IMR-90 (cell line): Measurements from ENCODE around the gene MAGEA9.

Source experiments
- MAFK ChIP-seq: IDR thresholded peaks from 2 replicates; pipeline ENCODE4 v1.6.1; 2012; ENCODE audit warnings: low read depth, low read length, improper control_type of control experiment
- MAZ ChIP-seq: IDR thresholded peaks from 2 replicates; pipeline ENCODE4 v1.6.1; 2012; ENCODE audit warnings: low read depth, mild to moderate bottlenecking, low read length, improper control_type of control experiment, moderate library complexity, borderline replicate concordance
- POLR2A ChIP-seq: IDR thresholded peaks from 2 replicates; pipeline ENCODE4 v1.6.1; 2012; ENCODE audit warnings: mild to moderate bottlenecking, low read depth, low read length
- RFX5 ChIP-seq: IDR thresholded peaks from 2 replicates; pipeline ENCODE4 v1.8.0; 2012; ENCODE audit warnings: low read depth, mild to moderate bottlenecking, low read length, moderate library complexity
- TF ChIP-seq, protein P1 (sequence below): conservative IDR thresholded peaks from 2 replicates; pipeline ENCODE4 v1.5.1; 2012; ENCODE audit warnings: mild to moderate bottlenecking, low read depth, low read length, improper control_type of control experiment

GRCh38 chrX:149825424-149825823 lies 43.7 kb downstream of the MAGEA9 start:
- TF ChIP-seq, protein P1, sequence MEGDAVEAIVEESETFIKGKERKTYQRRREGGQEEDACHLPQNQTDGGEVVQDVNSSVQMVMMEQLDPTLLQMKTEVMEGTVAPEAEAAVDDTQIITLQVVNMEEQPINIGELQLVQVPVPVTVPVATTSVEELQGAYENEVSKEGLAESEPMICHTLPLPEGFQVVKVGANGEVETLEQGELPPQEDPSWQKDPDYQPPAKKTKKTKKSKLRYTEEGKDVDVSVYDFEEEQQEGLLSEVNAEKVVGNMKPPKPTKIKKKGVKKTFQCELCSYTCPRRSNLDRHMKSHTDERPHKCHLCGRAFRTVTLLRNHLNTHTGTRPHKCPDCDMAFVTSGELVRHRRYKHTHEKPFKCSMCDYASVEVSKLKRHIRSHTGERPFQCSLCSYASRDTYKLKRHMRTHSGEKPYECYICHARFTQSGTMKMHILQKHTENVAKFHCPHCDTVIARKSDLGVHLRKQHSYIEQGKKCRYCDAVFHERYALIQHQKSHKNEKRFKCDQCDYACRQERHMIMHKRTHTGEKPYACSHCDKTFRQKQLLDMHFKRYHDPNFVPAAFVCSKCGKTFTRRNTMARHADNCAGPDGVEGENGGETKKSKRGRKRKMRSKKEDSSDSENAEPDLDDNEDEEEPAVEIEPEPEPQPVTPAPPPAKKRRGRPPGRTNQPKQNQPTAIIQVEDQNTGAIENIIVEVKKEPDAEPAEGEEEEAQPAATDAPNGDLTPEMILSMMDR, result peak; percentile 20; the same call in 1 of the 2 replicates
- TF ChIP-seq RFX5 (no peak), MAZ (no peak), POLR2A (no peak), MAFK (no peak)
